ENCODE results near the gene ADAM12.

ADAM12 gene

DNA sequence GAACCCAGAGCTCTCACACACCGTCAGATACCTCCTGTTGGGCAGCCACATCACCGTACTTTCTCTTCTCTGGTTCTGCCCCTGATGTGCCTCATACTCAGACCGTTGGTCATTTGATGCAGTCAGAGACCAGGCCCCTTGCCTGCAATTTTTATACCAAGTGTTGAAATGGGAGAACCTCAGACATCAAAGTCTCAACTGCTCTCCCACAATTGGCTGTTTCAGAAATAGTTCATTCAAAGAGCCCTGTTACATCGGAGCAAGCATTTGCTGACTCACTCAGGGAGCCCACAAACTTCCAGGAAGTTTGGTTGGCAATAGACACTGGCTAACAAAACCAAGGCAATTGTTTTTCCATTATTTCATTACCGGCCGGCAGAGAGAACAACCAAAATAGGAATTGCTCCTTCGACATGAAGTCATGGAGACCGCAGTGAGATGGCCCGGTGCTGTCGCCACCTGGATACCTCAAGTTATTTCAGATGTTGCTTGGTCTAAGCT is 33.5 kb upstream of the ADAM12 start:
- DNase-seq (ENCODE audit: low spot score): no peak
- TF ChIP-seq, protein P1, sequence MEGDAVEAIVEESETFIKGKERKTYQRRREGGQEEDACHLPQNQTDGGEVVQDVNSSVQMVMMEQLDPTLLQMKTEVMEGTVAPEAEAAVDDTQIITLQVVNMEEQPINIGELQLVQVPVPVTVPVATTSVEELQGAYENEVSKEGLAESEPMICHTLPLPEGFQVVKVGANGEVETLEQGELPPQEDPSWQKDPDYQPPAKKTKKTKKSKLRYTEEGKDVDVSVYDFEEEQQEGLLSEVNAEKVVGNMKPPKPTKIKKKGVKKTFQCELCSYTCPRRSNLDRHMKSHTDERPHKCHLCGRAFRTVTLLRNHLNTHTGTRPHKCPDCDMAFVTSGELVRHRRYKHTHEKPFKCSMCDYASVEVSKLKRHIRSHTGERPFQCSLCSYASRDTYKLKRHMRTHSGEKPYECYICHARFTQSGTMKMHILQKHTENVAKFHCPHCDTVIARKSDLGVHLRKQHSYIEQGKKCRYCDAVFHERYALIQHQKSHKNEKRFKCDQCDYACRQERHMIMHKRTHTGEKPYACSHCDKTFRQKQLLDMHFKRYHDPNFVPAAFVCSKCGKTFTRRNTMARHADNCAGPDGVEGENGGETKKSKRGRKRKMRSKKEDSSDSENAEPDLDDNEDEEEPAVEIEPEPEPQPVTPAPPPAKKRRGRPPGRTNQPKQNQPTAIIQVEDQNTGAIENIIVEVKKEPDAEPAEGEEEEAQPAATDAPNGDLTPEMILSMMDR (IDR thresholded peaks at IDR 0.05): no peak
- no peak overlapping the region for H3K4me3 ChIP-seq
- H3K27ac ChIP-seq: no peak overlapping the region

GRCh38 chr10:126420567-126421300 is 32.5 kb upstream of the ADAM12 start:
- H3K27ac ChIP-seq: no peak overlapping the region
- TF ChIP-seq, protein P1 (IDR thresholded peaks at IDR 0.05): no peak
- DNase-seq (ENCODE audit: low spot score): no peak
- no peak overlapping the region for H3K4me3 ChIP-seq

DNA sequence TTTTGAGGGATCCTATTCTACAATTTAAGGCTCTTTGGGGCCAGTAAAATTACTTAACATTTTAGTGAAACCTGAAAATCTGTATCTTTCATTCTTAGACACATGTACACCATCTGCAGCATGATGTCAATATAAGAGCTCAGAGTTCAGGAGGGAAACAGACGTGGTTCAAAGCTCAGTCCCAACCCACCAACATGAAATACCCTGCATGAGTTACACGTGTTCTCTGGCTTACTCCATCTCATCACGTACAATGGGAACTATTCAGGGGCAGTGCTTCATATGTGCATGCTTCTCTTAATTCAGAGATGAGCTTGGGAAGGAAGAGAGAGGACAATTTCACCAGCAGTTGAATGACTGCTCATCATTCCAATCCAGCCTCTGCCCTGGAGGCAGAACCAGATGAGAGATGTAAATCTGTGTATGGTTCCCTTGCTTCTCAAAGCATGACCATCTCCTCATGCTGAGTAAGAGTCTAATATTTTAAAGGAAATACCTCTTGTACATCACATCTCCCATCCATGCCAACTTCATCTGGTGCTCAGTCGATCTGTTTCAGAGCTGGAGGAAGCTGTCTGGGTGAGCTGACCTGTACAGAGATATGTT is 29.0 kb upstream of the ADAM12 start:
- DNase-seq (ENCODE audit: low spot score): no peak
- Histone ChIP-seq H3K27ac (no peak overlapping the region), H3K4me3 (no peak overlapping the region)
- TF ChIP-seq, protein P1 (IDR thresholded peaks at IDR 0.05): no peak

GRCh38 chr10:126409821-126410220 is 21.5 kb upstream of the ADAM12 start:
- H3K27ac ChIP-seq: no peak overlapping the region
- TF ChIP-seq, protein P1 (IDR thresholded peaks at IDR 0.05): no peak
- no peak overlapping the region for H3K4me3 ChIP-seq
- no peak for DNase-seq (ENCODE audit: low spot score)

- no peak overlapping the region for H3K4me3 ChIP-seq
- TF ChIP-seq, protein P1 (IDR thresholded peaks at IDR 0.05): no peak
- H3K27ac ChIP-seq: no peak overlapping the region
- DNase-seq (ENCODE audit: low spot score): no peak
Observed at GRCh38 chr10:126408953-126409641, 20.8 kb upstream of the ADAM12 start.

GRCh38 chr10:126407831-126408230 is 19.6 kb upstream of the ADAM12 start:
- TF ChIP-seq, protein P1 (IDR thresholded peaks at IDR 0.05): no peak
- no peak for DNase-seq (ENCODE audit: low spot score)
- H3K4me3 ChIP-seq: no peak overlapping the region
- no peak overlapping the region for H3K27ac ChIP-seq

Measured in coronary artery (tissue), 2 donors.